SIG-M5 treated with dmso at 0.1 percent for 504 hours (cell line): Measurements from ENCODE around the gene NSMCE1.
A peak's percentile ranks its signal among the peaks of the same experiment; 100 is the strongest.
"Not testable (repeated sequence)": the region's sequence is repeated elsewhere in the genome, so short reads cannot be mapped to it uniquely, and the experiment has no call there.

Source experiments
- DNase-seq: peaks from one replicate; lab custom pipeline; 2025; ENCODE audit not compliant: unreplicated experiment; lab: John Stamatoyannopoulos, UW

Gene NSMCE1

GRCh38 chr16:27272697-27273096, 4.1 kb upstream of the NSMCE1 start:
- DNase-seq: not testable (repeated sequence)

GRCh38 chr16:27272076-27272475, 3.5 kb upstream of the NSMCE1 start:
- no peak for DNase-seq

GRCh38 chr16:27270349-27270748, 1.8 kb upstream of the NSMCE1 start:
- DNase-seq: no peak

- no peak for DNase-seq
Measured at GRCh38 chr16:27269300-27270150, 953 bp upstream of the NSMCE1 start.

GRCh38 chr16:27267037-27267677, 1.4 kb downstream of the NSMCE1 start:
- DNase-seq: peak; percentile 20

GRCh38 chr16:27265982-27266381, 2.6 kb downstream of the NSMCE1 start:
- DNase-seq: no peak

- DNase-seq: peak; percentile 19
Measured at GRCh38 chr16:27264151-27264550, 4.4 kb downstream of the NSMCE1 start.

- not testable (repeated sequence) for DNase-seq
Measured at GRCh38 chr16:27262904-27263423, 5.6 kb downstream of the NSMCE1 start.

- DNase-seq: no peak
Measured at GRCh38 chr16:27259710-27260109, 8.9 kb downstream of the NSMCE1 start.

GRCh38 chr16:27258241-27258734, 10.3 kb downstream of the NSMCE1 start:
- DNase-seq: peak; percentile 18

GRCh38 chr16:27257271-27257670, 11.3 kb downstream of the NSMCE1 start:
- DNase-seq: no peak

GRCh38 chr16:27256861-27257260, 11.7 kb downstream of the NSMCE1 start:
- no peak for DNase-seq

GRCh38 chr16:27254262-27254811, 14.2 kb downstream of the NSMCE1 start:
- DNase-seq: no peak

GRCh38 chr16:27253526-27253930, 15.0 kb downstream of the NSMCE1 start:
- DNase-seq: no peak

- DNase-seq: no peak
Measured at GRCh38 chr16:27252206-27252585, 16.4 kb downstream of the NSMCE1 start.

- DNase-seq: no peak
Measured at GRCh38 chr16:27251541-27252205, 16.9 kb downstream of the NSMCE1 start.

GRCh38 chr16:27248886-27249285, 19.7 kb downstream of the NSMCE1 start:
- not testable (repeated sequence) for DNase-seq

- no peak for DNase-seq
Measured at GRCh38 chr16:27248036-27248435, 20.5 kb downstream of the NSMCE1 start.

- DNase-seq: not testable (repeated sequence)
Measured at GRCh38 chr16:27247076-27247475, 21.5 kb downstream of the NSMCE1 start.

GRCh38 chr16:27246439-27246838, 22.1 kb downstream of the NSMCE1 start:
- DNase-seq: no peak
